WERI-Rb-1 (cell line): Measurements from ENCODE around the gene TSPAN10.

Source experiments
- DNase-seq: peaks from one replicate; pipeline ENCODE4 v3.0.0-alpha.2; 2020
- H3K27ac ChIP-seq: fragments of 250-450 bp; sonication (Bioruptor Pico); 2 replicates; pipeline ENCODE4 v1.5.1; 2020; ENCODE audit warnings: mild to moderate bottlenecking, moderate library complexity
- H3K27me3 ChIP-seq: fragments of 250-450 bp; sonication (Bioruptor Pico); 2 replicates; pipeline ENCODE4 v1.5.1; 2021; ENCODE audit warnings: mild to moderate bottlenecking, low read depth, moderate library complexity; ENCODE audit not compliant: insufficient read depth, severe bottlenecking
- H3K36me3 ChIP-seq: fragments of 250-450 bp; sonication (Bioruptor Pico); 2 replicates; pipeline ENCODE4 v1.5.1; 2020; ENCODE audit warnings: mild to moderate bottlenecking, moderate library complexity
- H3K4me3 ChIP-seq: 2 replicates; pipeline ENCODE4 v1.5.1; 2011; ENCODE audit warnings: low read depth, mild to moderate bottlenecking, control low read depth, low read length
- H3K9me3 ChIP-seq: fragments of 250-450 bp; sonication (Bioruptor Pico); 2 replicates; pipeline ENCODE4 v1.5.1; 2021; ENCODE audit warnings: mild to moderate bottlenecking, moderate library complexity; ENCODE audit not compliant: severe bottlenecking
- CTCF ChIP-seq: IDR thresholded peaks from 2 replicates; pipeline ENCODE4 v1.5.1; 2011; ENCODE audit warnings: low read depth, mild to moderate bottlenecking, control low read depth, inconsistent platforms, low read length

Gene TSPAN10

GRCh38 chr17:81640011-81640410 is 3.0 kb downstream of the TSPAN10 start:
- no peak for TF ChIP-seq CTCF
- peaks cover 7% of the 10 kb centered on the region for H3K36me3 ChIP-seq
- no peaks in the 10 kb centered on the region for H3K27me3 ChIP-seq
- no peak overlapping the region for H3K27ac ChIP-seq
- no peak for DNase-seq
- H3K4me3 ChIP-seq = no peak overlapping the region
- no peaks in the 10 kb centered on the region for H3K9me3 ChIP-seq

GRCh38 chr17:81641825-81642489 is 5.0 kb downstream of the TSPAN10 start:
- H3K4me3 ChIP-seq = no peak overlapping the region
- no peaks in the 10 kb centered on the region for H3K27me3 ChIP-seq
- no peaks in the 10 kb centered on the region for H3K9me3 ChIP-seq
- DNase-seq = peak; percentile 36
- H3K36me3 ChIP-seq = no peaks in the 10 kb centered on the region
- H3K27ac ChIP-seq = no peak overlapping the region; the same call in 1 of the 2 replicates
- TF ChIP-seq CTCF = no peak

GRCh38 chr17:81644496-81644895 is 7.5 kb downstream of the TSPAN10 start:
- H3K9me3 ChIP-seq = peaks cover 11% of the 10 kb centered on the region
- H3K4me3 ChIP-seq = no peak overlapping the region
- H3K27ac ChIP-seq = no peak overlapping the region
- no peak for DNase-seq
- no peaks in the 10 kb centered on the region for H3K36me3 ChIP-seq
- TF ChIP-seq CTCF = no peak
- H3K27me3 ChIP-seq = no peaks in the 10 kb centered on the region

- Histone ChIP-seq H3K27me3 (no peaks in the 10 kb centered on the region), H3K9me3 (peaks cover 11% of the 10 kb centered on the region), H3K4me3 (no peak overlapping the region), H3K36me3 (no peaks in the 10 kb centered on the region), H3K27ac (no peak overlapping the region)
- no peak for DNase-seq
- TF ChIP-seq CTCF = no peak
These were observed 8.3 kb downstream of the TSPAN10 start for GRCh38 chr17:81644976-81645952.

GRCh38 chr17:81646869-81647600 is 10.0 kb downstream of the TSPAN10 start:
- no peak for DNase-seq
- TF ChIP-seq CTCF = no peak
- Histone ChIP-seq H3K9me3 (peaks cover 11% of the 10 kb centered on the region), H3K27me3 (no peaks in the 10 kb centered on the region), H3K27ac (no peak overlapping the region), H3K36me3 (no peaks in the 10 kb centered on the region), H3K4me3 (no peak overlapping the region)
